H7 (cell line): ENCODE results near the gene TRAPPC3. TPM values are rescaled to one million over a fixed set of nuclear protein-coding genes. Genes with fewer than 3 reads are reported as not detected.

Experiments
- DNase-seq: peaks from one replicate; pipeline ENCODE4 v3.0.0; 2012
- H3K27me3 ChIP-seq: 2 replicates; pipeline ENCODE4 v1.6.0; 2011; ENCODE audit warnings: mild to moderate bottlenecking, low read length; ENCODE audit not compliant: control insufficient read depth, insufficient read depth
- H3K36me3 ChIP-seq: replicated peaks from 2 replicates; pipeline ENCODE4 v1.5.1; 2011; ENCODE audit warnings: low read length; ENCODE audit not compliant: control insufficient read depth, insufficient read depth
- H3K4me3 ChIP-seq: 2 replicates; pipeline ENCODE4 v1.5.1; 2011; ENCODE audit warnings: low read depth, mild to moderate bottlenecking, control low read depth, low read length, moderate library complexity; ENCODE audit not compliant: insufficient read depth
- total RNA-seq: library from RNA; depleted of rRNA; stranded (reverse); fragments of >200 nt; shearing (Covaris generic); gene quantifications from 2 replicates; pipeline ENCODE4 v1.2.3, GENCODE V29; 2014; rRNA removed

TRAPPC3 gene
- total RNA-seq, 1 experiment from 2014 or later, result 97.3 TPM

DNA sequence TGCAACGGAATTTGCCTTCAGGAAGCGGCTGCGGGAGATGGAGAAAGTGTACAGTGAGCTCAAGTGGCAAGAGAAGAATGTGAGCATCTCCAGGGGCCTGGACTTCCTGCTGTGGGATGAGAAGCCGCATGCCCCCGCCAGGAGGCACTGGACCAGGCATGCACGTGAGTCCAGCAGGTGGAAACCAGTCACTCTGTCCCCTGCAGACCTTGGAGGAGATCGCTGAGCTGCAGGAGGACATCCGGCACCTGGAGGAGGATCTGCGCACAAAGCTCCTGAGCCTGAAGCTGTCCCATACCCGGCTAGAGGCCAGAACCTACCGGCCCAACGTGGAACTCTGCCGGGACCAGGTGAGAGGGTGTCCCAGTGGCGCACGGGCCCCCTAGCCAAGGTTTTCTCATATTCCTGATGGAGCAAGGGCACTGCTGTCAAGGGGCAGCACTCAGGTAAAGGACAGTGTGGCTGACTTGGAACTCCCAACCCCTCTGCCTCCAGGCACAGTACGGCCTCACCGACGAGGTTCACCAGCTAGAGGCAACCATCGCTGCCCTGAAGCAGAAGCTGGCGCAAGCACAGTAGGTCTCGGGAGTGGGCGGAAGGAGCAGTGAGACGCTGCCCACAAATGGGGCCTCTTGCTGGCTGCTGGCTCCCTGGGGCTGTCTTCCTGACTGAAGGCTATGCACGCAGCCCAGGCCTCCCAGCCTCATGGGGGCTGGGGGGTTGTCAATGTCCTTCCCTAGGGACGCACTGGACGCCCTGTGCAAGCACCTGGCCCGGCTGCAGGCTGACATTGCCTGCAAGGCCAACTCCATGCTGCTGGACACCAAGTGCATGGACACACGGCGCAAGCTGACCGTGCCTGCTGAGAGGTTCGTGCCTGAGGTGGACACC lies 61.8 kb downstream of the TRAPPC3 start:
- Histone ChIP-seq H3K36me3 (peaks cover 11% of the 10 kb centered on the region), H3K4me3 (no peak overlapping the region; the same call in 1 of the 2 replicates), H3K27me3 (peaks cover 8% of the 10 kb centered on the region; the same call in 1 of the 2 replicates)
- peak; percentile 41 for DNase-seq

Other genes with a start within 250 kb of the TRAPPC3 start
- gene AGO3, start 218.4 kb downstream of the TRAPPC3 start, total RNA-seq, result 28.5 and 35.3 TPM in 2 replicates
- 1.0 and 1.2 TPM in 2 replicates for gene TEKT2, start 65.4 kb downstream of the TRAPPC3 start, total RNA-seq
- 112 and 116 TPM in 2 replicates for gene ADPRS, start 60.6 kb downstream of the TRAPPC3 start, total RNA-seq
- gene COL8A2, start 24.3 kb downstream of the TRAPPC3 start, total RNA-seq, result 1.6 TPM in 2 replicates
- gene MAP7D1, start 6.7 kb upstream of the TRAPPC3 start, total RNA-seq, result 146 TPM in 2 replicates
- gene THRAP3, start 75.0 kb upstream of the TRAPPC3 start, total RNA-seq, result 82.7 and 90.7 TPM in 2 replicates
- 4.7 and 4.8 TPM in 2 replicates for gene SH3D21, start 156.9 kb upstream of the TRAPPC3 start, total RNA-seq
- 61.4 and 87.2 TPM in 2 replicates for gene EVA1B, start 174.2 kb upstream of the TRAPPC3 start, total RNA-seq
- gene STK40, start 236.4 kb upstream of the TRAPPC3 start, total RNA-seq, result 25.0 and 25.6 TPM in 2 replicates
- 14.4 and 14.5 TPM in 2 replicates for gene LSM10, start 248.4 kb upstream of the TRAPPC3 start, total RNA-seq